GM19468 (cell line): ENCODE results near the gene HMGA1.
A peak's percentile ranks its signal among the peaks of the same experiment; 100 is the strongest.

Experiments
- ATAC-seq: cut with Tn5 transposase; IDR thresholded peaks from one replicate; pipeline ENCODE4 v1.9.1; 2021; ENCODE audit warnings: mild to moderate bottlenecking, moderate library complexity, moderate number of reproducible peaks; ENCODE audit not compliant: unreplicated experiment; ENCODE audit errors: extremely low read depth

The HMGA1 gene

GRCh38 chr6:34284563-34285447 is 48.1 kb downstream of the HMGA1 start:
- ATAC-seq: no peak

DNA sequence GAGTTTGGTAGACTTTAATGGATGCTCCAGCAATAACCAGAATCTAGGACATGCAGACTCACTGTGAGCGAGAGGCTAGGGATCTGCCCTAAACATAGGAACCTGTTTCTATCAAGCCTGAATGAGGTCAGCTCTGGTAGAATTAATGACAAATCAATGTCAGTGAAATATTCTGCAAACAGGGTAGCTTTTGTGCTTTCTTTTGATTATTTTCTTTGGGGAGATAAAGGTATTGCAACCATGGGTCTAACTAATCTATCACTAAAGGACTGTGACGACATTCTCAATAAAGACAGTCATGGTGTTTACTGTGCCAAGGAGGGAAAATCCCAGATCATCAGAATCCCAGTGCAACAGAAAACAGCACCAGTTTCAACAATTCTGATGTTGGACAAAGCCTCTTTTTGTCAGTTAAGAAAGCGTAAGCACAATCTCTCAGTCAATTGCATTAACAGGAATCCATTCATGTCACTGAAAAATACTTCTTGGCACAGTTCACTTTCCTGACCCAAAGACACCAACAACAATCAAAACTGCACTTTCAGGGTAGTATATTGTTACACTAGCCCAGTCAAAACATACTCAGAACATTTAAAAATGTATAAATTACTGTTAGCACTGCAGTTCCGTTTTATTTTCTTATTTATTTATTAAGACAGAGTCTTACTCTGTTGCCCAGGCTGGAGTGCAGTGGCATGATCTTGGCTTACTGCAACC is 48.9 kb downstream of the HMGA1 start:
- ATAC-seq: no peak

DNA sequence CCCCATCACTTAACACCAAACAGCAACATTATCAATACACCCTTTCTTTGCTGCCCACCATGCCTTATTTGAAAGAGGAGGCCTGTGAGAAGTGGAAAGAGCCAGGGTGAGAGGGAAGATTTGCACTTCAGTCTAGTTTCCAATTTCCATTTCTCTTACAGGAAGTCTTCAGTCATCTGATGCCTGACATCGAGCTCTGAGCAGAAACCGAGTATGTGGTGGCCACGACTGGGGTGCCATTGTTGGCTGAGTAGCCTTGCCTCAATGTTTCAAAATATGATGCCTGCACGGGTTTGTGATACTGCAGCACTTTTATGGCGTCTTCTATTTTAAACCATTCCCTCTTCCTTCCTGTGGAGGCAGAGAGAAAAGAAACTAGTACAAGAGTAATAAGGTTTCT is 51.9 kb downstream of the HMGA1 start:
- no peak for ATAC-seq

GRCh38 chr6:34289137-34289536 is 52.5 kb downstream of the HMGA1 start:
- ATAC-seq: no peak

GRCh38 chr6:34292954-34293353 is 56.3 kb downstream of the HMGA1 start:
- ATAC-seq: no peak

- peak; percentile 64 for ATAC-seq
Observed at GRCh38 chr6:34295721-34296120, 59.0 kb downstream of the HMGA1 start.
